22Rv1 (cell line): Measurements from ENCODE around the gene KRT38.

Experiments
- H3K27ac ChIP-seq: fragments of 450-650 bp; 2 replicates; pipeline ENCODE4 v1.5.1; 2017
- ZFX ChIP-seq: fragments of 450-650 bp; IDR thresholded peaks from 2 replicates; pipeline ENCODE4 v1.6.1; 2017; ENCODE audit warnings: antibody characterized with exemption, borderline replicate concordance
- TF ChIP-seq, protein P1 (sequence below): fragments of 450-650 bp; IDR thresholded peaks from 2 replicates; pipeline ENCODE4 v1.5.1; 2017; ENCODE audit warnings: mild to moderate bottlenecking

Gene KRT38

DNA sequence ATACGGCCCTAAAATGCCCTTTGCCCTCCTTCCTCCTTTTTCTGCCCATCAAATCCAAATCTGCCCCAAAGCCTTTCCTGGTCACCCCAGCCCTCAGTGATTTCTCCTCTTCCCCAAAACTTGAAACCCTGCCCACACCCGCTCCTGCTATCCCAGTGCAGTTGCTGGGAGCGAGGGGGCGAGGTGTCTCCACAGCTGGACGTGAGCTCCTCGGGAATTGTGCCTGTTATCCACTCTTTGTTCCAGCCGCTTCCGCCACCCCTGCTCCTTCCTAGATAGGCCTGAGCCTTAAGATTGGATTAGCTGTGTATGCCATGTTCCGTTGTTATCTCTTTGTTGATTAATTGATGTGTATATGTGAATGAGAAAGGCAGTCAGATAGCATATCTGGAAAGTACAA is 42.7 kb upstream of the KRT38 start:
- no peak for TF ChIP-seq ZFX
- TF ChIP-seq, protein P1, sequence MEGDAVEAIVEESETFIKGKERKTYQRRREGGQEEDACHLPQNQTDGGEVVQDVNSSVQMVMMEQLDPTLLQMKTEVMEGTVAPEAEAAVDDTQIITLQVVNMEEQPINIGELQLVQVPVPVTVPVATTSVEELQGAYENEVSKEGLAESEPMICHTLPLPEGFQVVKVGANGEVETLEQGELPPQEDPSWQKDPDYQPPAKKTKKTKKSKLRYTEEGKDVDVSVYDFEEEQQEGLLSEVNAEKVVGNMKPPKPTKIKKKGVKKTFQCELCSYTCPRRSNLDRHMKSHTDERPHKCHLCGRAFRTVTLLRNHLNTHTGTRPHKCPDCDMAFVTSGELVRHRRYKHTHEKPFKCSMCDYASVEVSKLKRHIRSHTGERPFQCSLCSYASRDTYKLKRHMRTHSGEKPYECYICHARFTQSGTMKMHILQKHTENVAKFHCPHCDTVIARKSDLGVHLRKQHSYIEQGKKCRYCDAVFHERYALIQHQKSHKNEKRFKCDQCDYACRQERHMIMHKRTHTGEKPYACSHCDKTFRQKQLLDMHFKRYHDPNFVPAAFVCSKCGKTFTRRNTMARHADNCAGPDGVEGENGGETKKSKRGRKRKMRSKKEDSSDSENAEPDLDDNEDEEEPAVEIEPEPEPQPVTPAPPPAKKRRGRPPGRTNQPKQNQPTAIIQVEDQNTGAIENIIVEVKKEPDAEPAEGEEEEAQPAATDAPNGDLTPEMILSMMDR, result no peak
- H3K27ac ChIP-seq, result no peak overlapping the region

DNA sequence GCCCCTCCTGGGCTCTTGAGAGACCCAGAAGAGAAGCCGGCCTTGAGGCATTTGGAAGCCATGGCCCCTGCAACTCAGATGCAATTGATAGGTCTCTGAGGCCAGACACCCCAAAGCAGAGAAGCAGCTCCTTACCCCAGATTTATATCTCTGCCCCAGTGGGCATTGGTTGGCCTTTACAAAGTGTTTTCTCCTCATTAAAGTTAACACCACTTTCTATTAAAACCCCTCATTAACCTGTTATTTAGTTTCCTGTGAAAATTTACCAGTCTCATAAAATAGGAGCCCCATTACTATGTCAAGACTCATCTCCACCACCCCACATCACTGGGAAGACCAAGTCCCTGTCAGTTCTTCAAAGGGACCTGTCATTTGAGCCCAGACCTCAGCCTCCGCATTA is 40.3 kb upstream of the KRT38 start, which contains the start of gene KRT35:
TSS of gene KRT35 (minus strand) at position 116 of the 400 bp plus-strand sequence. CDS start at position 62, 54 bp downstream.
- TF ChIP-seq, protein P1, result no peak
- TF ChIP-seq ZFX, result no peak
- H3K27ac ChIP-seq, result no peak within 1 kb of the TSS

DNA sequence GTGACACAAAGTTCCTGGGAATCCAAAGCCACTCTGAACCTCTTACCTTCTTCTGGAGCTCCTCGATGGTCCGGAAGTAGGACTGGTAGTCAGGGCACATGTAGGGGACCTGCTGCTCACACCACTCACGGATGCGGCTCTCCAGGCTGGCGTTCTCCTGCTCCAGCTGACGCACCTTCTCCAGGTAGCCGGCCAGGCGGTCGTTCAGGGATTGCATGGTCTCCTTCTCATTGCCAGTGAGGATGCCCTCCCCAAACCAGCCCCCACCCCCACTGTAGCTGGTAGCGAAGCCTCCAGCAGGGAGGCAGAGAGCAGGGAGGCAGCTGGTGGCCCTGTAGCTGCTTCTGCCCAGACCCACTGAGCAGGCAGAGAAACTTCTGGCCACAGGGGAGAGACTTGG is 39.8 kb upstream of the KRT38 start:
- TF ChIP-seq, protein P1, result no peak
- TF ChIP-seq ZFX, result no peak
- no peak overlapping the region for H3K27ac ChIP-seq

DNA sequence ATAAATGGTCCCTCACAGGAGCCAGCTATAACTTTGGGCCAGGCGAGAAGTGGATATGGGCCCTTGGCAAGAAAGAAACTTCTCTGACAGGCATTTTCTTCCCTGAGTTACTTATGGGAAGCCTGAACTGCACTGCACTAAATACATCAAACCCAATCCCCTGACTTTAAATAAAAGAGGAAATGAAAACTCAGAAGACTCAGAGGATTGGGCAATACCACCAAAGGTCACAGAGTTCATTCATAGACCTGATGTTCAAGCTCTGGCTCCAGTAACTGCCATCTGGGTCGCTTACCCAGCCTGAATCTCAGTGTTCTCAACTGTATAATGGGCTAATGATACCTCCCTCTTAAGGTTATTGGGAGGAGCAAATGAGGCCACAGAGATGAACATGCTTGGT is 39.4 kb upstream of the KRT38 start:
- no peak overlapping the region for H3K27ac ChIP-seq
- TF ChIP-seq, protein P1, result no peak
- TF ChIP-seq ZFX, result no peak

DNA sequence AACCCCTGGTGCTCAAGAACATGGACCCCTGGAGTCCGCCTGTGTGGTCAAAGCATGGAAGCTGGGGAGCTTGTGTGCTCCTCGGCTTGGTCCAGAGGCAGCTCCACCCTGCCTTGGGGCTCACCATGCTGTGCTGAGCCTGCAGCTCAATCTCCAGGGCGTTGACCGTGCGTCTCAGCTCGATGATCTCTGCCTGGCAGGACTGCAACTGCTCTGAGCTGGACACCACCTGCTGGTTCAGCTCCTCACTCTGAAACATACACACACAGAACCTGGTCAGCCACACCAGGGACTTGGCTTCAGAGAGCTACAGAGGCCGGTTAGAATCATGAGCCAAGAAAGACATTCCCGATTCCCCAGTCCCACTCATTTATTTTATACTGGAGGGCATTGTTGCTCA is 37.5 kb upstream of the KRT38 start:
- TF ChIP-seq ZFX, result no peak
- TF ChIP-seq, protein P1, result no peak

DNA sequence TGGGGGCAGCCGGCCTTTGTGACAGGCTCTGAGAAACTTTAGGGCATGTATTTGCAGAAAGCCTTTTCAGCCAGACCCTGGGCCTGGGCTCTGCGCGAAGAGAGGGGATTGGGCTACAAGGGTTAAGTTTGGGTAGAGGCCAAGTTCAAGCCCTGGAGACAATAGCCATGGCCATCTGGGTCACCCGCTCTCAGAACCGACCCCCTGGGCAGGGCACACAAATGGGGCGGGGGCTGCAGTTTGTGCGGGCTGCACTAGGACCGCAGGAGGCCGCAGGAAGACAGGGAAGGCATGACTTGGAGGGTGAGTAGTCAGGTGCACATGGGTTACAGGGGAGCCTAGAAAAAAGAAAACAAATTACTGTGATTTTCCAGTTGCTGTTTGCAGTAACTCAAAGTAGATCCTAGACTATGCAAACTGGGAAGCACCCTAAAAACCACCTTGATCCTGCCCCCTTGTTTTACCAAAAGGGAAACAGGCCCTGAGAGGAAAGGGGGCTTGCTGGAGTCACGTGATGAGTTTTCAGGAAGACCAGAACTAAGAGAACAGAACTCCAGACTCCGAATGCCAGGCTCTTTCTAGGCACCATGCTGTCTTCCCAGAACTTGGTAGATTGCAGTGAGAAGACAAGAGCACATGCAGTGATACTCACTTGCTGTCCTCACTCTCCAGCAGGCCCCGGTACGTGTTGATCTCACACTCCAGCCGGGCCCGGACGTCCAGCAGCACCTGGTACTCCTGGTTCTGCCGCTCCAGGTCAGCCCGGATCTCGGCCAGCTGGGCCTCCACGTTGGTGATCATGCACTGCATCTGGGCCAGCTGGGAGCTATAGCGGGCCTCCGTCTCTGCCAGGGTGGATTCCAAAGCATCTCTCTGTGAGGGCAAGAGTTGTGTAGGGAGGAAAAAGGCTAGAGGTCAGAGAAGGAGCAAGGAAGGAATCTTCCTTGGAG is 36.4 kb upstream of the KRT38 start:
- no peak for TF ChIP-seq ZFX
- TF ChIP-seq, protein P1, result no peak
- no peak overlapping the region for H3K27ac ChIP-seq

More for the DNA sequence above, 37.5 kb upstream of the KRT38 start:
- no peak overlapping the region for H3K27ac ChIP-seq

DNA sequence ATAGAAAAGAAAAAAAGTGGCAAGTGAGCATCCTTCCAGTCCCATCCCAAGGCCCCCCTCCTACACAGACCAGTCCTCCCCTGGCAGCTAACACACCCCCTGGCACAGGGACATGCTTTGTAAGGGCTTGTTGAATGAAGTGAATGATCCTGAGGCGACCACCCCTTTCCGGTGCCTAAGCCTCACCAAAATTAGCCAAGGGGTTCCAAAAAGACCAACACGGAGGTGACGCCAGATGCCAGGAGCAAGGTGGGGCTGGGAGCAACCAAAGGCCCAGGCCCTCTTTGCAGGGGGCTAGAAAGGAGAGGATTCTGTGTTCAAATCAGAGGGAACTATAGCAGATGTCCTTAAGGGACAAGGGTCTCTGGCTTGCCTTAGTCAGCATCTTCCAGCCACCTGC is 34.6 kb upstream of the KRT38 start:
- no peak overlapping the region for H3K27ac ChIP-seq
- TF ChIP-seq ZFX, result no peak
- TF ChIP-seq, protein P1, result no peak
